Dermis blood vessel endothelial cell (primary cell): ENCODE data around the gene OR4F17. TPM values are rescaled to one million over a fixed set of nuclear protein-coding genes. Genes with fewer than 3 reads are reported as not detected.
"Not testable (repeated sequence)": the region's sequence is repeated elsewhere in the genome, so short reads cannot be mapped to it uniquely, and the experiment has no call there.

Experiments used
- DNase-seq: peaks from one replicate; pipeline ENCODE4 v3.0.0; 2010
- total RNA-seq: library from RNA; depleted of rRNA; stranded (reverse); fragments of >200 nt; gene quantifications from 2 replicates; pipeline ENCODE4 v1.2.3, GENCODE V29; 2014

The OR4F17 gene, protein sequence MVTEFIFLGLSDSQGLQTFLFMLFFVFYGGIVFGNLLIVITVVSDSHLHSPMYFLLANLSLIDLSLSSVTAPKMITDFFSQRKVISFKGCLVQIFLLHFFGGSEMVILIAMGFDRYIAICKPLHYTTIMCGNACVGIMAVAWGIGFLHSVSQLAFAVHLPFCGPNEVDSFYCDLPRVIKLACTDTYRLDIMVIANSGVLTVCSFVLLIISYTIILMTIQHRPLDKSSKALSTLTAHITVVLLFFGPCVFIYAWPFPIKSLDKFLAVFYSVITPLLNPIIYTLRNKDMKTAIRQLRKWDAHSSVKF
- not detected in 2 replicates for total RNA-seq

DNA sequence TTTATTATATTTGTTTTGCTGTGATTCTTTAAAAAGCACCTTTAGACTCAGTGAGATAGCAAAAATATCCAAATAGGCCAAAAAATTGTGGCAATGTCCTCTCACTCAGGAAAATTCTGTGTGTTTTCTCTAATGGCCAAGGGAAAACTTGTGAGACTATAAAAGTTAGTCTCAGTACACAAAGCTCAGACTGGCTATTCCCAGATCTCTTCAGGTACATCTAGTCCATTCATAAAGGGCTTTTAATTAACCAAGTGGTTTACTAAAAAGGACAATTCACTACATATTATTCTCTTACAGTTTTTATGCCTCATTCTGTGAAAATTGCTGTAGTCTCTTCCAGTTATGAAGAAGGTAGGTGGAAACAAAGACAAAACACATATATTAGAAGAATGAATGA lies at the start of gene OR4F17:
OR4F17 (plus strand) TSS at position 301 of the 400 bp plus-strand sequence. CDS start 3,575 bp downstream, outside the sequence.
- not testable (repeated sequence) for DNase-seq

DNA sequence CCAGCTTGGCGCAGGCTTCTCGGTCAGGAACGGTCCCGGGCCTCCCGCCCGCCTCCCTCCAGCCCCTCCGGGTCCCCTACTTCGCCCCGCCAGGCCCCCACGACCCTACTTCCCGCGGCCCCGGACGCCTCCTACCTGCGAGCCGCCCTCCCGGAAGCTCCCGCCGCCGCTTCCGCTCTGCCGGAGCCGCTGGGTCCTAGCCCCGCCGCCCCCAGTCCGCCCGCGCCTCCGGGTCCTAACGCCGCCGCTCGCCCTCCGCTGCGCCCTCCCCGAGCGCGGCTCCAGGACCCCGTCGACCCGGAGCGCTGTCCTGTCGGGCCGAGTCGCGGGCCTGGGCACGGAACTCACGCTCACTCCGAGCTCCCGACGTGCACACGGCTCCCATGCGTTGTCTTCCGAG lies 36.1 kb upstream of the OR4F17 start:
- not testable (repeated sequence) for DNase-seq

DNA sequence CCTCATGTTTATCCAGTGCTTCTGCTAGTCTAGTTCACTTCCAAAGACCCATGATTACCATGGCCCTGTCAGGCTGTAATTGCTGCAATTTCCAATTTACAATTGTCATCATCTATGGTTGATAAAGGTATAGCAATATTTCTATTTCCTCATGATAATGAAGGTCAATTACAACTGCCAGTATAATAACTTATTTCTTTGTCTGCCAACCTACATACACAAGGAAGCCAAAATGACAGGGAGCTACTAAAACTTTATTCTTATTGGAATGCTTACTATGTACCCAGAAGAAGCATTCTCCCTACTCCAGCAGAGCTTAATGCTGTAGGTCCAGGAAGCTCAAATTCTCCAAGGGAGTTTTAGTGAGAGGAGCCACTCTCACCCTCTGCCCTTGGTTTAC lies 24.0 kb upstream of the OR4F17 start:
- not testable (repeated sequence) for DNase-seq

DNA sequence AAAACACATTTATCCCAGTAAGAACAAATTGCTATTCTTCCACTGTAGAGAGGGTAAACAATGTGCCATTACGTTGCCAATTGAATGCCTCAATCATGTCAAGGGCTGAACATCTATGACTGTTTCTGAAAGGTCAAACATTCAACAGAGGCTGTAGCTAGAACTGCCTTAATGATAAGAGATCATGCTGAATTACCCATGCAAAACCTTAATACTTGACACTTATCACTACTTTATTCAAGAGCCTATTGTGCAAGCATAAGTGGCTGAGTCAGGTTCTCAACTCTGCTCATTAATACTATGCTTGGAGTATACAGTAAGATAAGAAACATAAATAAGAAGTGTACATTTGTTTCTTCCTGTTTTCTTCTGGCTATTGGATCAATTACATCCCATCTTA lies 23.3 kb upstream of the OR4F17 start:
- not testable (repeated sequence) for DNase-seq

DNA sequence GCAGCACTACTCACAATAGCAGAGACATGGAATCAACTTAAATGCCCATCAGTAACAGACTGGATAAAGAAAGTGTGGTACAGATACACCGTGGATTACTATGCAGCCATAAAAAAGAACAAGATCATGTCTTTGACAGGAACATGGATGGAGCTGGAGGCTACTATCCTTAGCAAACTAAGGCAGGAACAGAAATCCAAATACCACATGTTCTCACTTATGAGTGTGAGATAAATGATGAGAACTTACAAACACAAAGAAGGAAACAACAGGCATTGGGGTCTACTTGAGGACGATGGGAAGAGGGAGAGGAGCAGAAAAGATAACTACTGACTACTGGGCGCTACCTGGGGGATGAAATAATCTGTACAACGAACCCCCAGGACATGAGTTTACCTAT lies 16.2 kb upstream of the OR4F17 start:
- not testable (repeated sequence) for DNase-seq

DNA sequence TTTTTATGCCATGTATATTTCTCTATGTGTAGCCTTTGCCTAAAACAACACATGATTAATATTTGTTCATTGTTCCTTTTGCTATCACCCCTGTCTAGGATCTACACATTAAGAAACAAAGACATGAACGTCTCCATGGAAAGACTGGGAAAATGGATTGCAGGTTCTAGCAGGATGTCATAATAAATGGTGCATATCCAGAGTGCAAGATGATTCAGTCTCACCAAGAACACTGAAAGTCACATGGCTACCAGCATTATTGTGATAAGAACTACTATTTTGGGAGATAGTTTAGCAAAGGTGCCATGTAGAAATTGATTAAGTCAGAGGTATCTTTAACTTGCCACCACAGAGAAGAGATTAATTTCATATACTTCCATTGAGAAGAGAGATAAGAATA lies 12.1 kb upstream of the OR4F17 start:
- not testable (repeated sequence) for DNase-seq

DNA sequence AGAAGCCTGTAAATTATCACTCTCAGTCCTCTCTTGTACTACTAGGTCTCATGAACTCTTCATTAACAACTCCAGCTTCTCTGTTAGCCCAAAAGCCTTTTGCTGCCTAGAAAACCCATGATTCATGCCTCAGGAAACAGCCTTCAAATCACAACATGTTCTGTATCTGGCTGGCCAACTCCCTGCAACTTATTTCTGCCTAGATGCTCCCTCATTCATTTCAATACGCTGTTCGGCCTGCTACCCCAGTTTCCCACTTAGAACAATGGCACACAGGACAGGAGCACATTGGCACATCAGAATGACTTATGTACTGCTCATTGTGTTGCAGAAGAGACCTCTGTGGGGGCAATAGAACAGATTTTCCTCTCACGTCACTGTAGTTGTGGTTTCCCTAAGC lies 9.3 kb upstream of the OR4F17 start:
- not testable (repeated sequence) for DNase-seq

DNA sequence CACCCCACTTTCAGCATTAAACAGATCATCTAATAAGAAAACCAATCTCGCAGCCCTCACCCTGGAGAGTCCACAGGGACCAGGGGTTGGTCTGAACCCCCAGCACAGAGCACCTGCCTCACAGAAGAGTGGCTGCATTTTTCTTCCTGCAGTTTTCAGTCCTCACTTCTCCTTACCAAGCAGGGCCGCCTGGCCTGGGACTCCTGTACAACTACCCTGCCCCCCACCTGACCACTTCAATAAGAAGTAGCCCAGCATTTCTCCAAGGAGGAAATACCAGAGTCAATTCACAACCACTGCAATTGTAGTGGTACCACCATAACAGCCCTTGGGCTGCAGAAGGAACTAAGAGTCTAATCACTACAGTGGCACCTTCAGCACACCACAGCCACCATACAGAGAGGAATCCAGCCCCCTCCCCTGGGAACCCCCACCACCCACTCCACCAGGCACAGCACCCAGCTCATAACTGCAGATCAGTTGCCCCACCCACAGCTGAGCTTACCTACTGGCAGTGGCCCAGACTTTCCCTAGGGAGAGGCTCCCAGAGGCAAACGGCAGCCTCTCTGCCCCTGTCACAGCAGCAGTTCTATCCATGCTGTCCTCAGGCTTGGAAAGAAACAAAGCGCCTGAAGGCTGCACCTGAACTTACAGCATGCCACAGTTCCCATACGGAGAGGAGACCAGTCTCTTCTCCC lies 13.7 kb downstream of the OR4F17 start:
- not testable (repeated sequence) for DNase-seq

Other genes with a start within 250 kb of the OR4F17 start
- 14.3 and 25.8 TPM in 2 replicates for gene PLPP2, start 184.3 kb downstream of the OR4F17 start, total RNA-seq
- gene MIER2, start 237.7 kb downstream of the OR4F17 start, total RNA-seq = 16.5 and 29.0 TPM in 2 replicates